Erythroblast (primary cell): ENCODE measurements around the gene EIF4G3.
"Not testable (repeated sequence)": the region's sequence is repeated elsewhere in the genome, so short reads cannot be mapped to it uniquely, and the experiment has no call there.

Experiments used
- DNase-seq, 2 experiments: peaks; one replicate each; lab custom pipeline; 2025; lab: John Stamatoyannopoulos, UW
- GATA1 ChIP-seq: IDR thresholded peaks from 2 replicates; pipeline ENCODE4 v1.6.1; 2011; ENCODE audit warnings: low read depth, mild to moderate bottlenecking, control low read depth, low read length, moderate library complexity
- POLR2A ChIP-seq: IDR thresholded peaks from 2 replicates; pipeline ENCODE4 v1.6.1; 2011; ENCODE audit warnings: mild to moderate bottlenecking, low read length

The EIF4G3 gene

DNA sequence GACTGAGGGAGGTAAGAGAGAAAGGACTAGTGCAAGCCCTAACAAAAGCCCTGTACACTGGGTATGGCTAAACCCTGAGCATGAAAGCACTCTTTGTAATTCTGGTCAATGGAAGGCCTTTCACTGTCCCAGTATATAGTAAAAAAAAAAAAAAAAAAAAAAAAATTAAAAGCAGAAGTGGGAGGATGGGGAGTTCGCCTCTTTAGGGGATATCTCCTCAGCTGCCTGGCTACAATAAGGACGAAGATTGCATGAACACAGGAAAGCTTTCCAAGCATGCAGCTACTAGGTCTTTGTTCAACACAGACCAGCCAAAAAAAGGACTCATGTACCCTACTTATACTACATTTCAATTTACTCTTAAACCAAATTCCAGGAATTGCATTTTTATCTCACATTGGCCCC is 59.1 kb downstream of the EIF4G3 start:
- peak in 1 of 2 experiments; percentile 10 for DNase-seq
- TF ChIP-seq GATA1 (no peak), POLR2A (no peak)

- no peak for DNase-seq
- TF ChIP-seq POLR2A, result no peak
- no peak for TF ChIP-seq GATA1
Observed at GRCh38 chr1:21117159-21117558, 59.5 kb downstream of the EIF4G3 start.

GRCh38 chr1:21115098-21115760 is 61.5 kb downstream of the EIF4G3 start:
- no peak for DNase-seq
- TF ChIP-seq GATA1 (no peak), POLR2A (no peak)

GRCh38 chr1:21114431-21114830 is 62.3 kb downstream of the EIF4G3 start:
- TF ChIP-seq GATA1, result no peak
- no peak for TF ChIP-seq POLR2A
- DNase-seq, result no peak

DNA sequence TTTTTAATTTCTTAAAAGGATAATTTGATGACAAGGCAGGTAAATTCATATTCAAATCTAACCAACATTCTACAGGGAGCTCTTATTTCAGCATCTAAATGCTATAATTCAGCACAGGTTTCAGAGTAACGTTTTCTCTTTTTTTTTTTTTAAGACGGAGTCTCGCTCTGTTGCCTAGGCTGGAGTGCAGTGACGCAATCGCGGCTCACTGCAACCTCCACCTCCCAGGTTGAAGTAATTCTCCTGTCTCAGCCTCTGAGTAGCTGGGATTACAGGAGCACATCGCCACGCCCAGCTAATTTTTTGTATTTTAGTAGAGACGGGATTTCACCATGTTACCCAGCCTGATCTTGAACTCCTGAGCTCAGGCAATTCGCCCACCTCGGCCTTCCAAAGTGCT is 66.5 kb downstream of the EIF4G3 start:
- no peak for DNase-seq
- TF ChIP-seq POLR2A, result no peak
- TF ChIP-seq GATA1, result no peak

- no peak for DNase-seq
- TF ChIP-seq GATA1 (no peak), POLR2A (no peak)
Observed at GRCh38 chr1:21106709-21107108, 70.0 kb downstream of the EIF4G3 start.

DNA sequence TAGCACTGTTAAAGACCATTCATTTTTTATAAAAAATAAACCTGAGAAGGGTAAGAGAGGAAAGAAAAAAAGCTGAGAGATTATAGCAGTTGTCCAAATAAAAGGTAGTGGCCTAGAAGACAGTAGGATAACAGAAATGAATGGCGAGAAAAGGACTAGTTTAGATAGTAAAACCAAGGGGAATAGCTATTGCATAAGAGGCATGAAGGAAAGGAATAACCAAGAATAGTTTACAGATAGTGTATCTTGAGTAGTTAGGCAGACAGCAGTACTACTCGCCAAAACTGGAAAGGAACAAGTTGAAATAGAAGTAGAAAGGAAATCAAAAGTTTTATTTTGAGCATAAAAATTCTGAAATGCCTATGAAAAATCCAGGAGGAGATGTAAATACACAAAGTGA is 70.5 kb downstream of the EIF4G3 start:
- TF ChIP-seq GATA1 (no peak), POLR2A (no peak)
- DNase-seq, result no peak

DNA sequence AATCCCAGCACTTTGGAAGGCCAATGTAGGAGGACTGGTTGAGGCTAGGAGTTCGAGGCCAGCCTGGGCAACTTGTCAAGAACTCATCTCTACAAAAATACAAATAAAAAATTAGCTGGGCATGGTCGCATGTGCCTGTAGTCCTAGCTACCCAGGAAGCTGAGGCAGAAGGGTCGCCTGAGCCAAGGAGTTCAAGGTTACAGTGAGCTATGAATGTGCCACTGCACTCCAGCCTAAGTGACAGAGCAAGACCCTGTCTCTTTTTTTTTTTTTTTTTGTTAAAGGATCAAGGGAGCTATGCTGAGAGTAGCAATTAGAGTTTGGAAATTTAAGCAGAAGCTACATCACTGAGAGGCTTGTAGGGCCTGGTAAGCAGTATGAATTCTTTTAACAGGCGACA is 70.9 kb downstream of the EIF4G3 start:
- no peak for TF ChIP-seq GATA1
- TF ChIP-seq POLR2A, result no peak
- DNase-seq, result no peak

GRCh38 chr1:21104683-21105082 is 72.0 kb downstream of the EIF4G3 start:
- TF ChIP-seq POLR2A (no peak), GATA1 (no peak)
- no peak for DNase-seq

GRCh38 chr1:21100481-21100921 is 76.2 kb downstream of the EIF4G3 start:
- DNase-seq, result peak in 1 of 2 experiments; percentile 12
- TF ChIP-seq GATA1, result no peak
- no peak for TF ChIP-seq POLR2A

DNA sequence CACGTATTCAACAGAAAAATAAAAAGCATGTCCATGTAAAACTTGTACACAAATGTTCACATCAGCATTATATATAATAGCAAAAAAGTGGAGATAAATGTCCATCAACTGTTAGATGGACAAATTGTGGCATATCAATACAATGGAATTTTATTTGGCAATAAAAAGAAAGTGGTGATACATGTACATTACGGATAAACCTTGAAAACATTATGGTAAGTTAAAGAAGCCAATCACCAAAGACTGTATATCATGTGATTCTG is 76.9 kb downstream of the EIF4G3 start:
- DNase-seq, result no peak
- TF ChIP-seq POLR2A (no peak), GATA1 (no peak)

DNA sequence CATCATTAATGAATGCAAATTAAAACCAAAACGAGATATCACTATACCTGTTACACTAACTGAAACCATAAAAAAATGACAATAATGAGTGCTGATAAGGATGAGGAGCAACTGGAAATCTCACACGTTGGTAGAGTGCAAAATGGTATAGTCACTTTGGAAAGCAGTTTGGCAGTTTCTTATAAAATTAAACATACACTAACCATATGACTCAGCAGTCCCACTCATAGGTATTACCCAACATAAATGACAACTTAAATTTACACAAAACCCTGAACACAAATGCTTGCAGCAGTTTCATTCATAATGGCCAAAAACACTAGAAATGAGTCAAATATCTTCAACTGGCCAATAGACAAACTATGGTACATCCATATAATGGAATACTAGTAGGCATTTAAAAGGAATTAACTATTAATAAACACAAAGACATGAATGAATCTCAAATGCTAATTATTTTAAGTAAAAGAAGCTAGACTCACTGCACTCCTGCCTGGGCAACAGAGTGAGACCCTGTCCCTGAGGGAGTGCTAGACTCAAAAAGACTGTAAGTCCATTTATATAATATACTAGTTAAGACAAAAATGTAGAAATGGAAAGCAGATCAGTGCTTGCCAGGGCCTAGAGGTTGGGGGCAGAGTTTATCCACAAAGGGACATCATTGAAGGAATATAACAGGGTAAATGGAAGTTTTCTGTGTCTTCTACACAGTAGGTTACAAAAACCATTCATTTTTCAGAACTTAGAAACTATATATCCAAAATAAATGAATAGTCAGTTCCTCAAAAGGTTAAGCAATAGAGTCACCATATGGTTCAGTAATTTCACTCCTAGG is 77.4 kb downstream of the EIF4G3 start:
- TF ChIP-seq POLR2A (no peak), GATA1 (no peak)
- DNase-seq, result peak in 1 of 2 experiments; percentile 51

DNA sequence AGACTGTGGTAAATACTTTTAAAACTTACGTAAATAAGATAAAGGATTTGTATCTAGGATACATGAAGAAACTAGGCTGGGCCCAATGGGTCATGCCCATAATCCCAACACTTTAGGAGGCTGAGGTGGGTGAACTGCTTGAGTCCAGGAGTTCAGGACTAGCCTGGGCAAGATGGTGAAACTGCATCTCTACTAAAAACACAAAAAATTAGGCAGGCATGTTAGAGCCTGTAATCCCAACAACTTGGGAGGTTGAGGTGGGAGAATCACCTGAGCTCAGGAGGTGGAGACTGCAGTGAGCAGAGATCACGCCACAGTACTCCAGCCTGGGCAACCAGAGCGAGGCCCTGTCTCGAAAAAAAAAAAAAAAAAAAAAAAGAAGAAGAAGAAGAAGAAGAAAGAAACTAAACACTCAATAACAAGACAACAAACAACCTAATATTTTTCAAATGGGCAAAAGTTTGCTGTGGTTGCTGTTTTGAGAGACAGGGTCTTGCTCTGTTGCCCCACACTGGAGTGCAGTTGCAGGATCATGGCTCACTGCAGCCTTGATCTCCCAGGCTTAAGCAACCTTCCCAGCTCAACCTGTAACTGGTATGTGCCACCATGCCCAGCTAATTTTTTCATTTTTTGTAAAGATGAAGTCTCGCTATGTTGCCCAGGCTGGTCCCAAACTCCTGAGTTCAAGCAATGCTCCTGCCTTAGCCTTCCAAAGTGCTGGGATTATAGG is 78.3 kb downstream of the EIF4G3 start:
- no peak for DNase-seq
- TF ChIP-seq GATA1 (no peak), POLR2A (no peak)

DNA sequence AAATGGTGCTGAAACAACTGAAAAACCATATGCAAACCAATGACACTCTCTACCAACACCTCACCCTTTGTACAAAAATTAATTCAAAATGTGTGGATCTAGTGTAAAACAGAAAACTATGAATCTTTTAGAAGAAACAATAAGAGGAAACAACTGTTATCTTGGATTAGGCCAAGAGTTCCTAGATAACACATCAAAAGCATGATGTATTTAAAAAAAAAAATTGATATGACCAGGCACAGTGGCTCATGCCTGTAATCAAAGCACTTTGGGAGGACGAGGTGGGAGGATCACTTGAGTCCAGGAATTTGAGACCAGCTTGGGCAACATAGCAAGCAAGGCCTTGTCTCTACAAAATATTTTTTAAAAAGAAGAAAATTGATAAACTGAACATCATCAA is 79.0 kb downstream of the EIF4G3 start:
- no peak for TF ChIP-seq GATA1
- no peak for TF ChIP-seq POLR2A
- no peak for DNase-seq

- no peak for DNase-seq
- TF ChIP-seq POLR2A (no peak), GATA1 (no peak)
Observed at GRCh38 chr1:21095976-21096375, 80.7 kb downstream of the EIF4G3 start.

- DNase-seq, result not testable (repeated sequence)
Observed at GRCh38 chr1:21094282-21094681, 82.4 kb downstream of the EIF4G3 start.

DNA sequence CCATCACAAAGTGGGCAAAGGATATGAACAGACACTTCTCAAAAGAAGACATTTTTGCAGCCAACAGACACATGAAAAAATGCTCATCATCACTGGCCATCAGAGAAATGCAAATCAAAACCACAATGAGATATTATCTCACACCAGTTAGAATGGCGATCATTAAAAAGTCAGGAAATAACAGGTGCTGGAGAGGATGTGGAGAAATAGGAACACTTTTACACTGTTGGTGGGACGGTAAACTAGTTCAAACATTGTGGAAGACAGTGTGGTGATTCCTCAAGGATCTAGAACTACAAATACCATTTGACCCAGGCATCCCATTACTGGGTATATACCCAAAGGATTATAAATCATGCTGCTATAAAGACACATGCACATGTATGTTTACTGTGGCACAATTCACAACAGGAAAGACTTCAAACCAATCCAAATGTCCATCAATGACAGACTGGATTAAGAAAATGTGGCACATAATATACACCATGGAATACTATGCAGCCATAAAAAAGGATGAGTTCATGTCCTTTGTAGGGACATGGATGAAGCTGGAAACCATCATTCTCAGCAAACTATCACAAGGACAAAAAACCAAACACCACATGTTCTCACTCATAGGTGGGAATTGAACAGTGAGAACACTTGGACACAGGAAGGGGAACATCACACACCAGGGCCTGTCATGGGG is 83.3 kb downstream of the EIF4G3 start:
- DNase-seq, result not testable (repeated sequence)

DNA sequence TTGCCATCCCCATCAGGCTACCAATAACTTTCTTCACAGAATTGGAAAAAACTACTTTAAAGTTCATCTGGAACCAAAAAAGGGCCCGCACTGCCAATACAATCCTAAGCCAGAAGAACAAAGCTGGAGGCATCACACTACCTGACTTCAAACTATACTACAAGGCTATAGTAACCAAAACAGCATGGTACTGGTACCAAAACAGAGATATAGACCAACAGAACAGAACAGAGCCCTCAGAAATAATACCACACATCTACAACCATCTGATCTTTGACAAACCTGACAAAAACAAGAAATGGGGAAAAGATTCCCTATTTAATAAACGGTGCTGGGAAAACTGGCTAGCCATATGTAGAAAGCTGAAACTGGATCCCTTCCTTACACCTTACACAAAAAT is 84.2 kb downstream of the EIF4G3 start:
- not testable (repeated sequence) for DNase-seq

DNA sequence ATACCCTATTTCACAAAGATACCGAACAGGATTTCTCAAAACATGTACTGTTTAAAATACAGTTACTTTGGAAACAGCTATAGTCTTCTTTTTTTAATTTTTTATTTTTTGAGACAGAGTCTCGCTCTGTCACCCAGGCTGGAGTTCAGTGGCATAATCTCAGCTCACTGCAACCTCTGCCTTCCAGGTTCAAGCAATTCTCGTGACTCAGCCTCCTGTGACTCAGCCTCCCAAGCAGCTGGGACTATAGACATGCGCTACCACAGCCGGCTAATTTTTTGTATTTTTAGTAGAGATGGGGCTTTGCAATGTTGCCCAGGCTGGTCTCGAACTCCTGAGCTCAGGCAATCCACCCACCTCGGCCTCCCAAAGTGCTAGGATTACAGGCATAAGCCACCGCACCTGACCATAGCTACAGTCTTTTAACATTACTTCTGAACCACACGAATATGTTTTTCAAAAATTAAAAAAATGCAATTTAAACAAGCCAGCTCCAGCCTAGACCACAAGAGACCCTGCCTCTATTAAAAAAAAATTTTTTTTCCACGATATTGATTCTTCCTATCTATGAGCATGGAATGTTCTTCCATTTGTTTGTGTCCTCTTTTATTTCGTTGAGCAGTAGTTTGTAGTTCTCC is 85.5 kb downstream of the EIF4G3 start:
- peak in 1 of 2 experiments; percentile 36 for DNase-seq
